Measurements from ENCODE around the gene CUEDC2. TPM values are rescaled to one million over a fixed set of nuclear protein-coding genes. Genes with fewer than 3 reads are reported as not detected.

The CUEDC2 gene
- total RNA-seq, 2 donors from 2014 or later, result 79.1 to 87.1 TPM

DNA sequence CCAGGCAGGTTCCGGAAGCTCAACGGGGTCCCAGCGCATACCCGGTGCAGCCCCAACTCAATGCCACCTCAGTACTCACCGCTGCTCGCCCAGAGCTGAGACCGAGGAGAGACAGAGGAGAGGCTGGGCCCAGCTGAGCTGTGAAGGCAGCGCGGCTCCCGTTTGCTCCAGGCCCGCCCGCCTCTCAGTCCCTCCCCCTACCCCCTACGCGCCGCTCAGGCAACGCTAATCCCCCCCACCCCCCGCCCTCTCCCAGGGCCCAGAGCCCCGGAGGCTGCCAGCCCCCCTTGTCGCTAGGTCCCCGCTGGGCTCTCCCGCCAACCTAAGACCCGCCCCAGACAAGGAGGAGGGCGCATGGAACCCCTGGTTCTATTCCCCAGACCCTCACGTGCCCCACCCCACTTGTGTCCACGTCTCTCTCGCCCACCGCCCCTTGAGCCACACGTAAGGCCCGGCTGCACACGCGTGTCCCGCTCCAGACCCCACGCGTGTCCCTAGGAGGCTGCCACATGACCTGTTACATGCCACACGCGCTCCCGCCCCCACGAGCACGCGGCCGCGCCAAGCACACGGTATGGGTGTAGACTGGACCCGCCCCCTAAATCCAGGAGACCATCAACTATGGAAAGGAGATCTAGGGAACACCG lies 13.6 kb downstream of the CUEDC2 start, which contains the start of gene PSD:
TSS of gene PSD (minus strand) at position 164 of the 647 bp plus-strand sequence. CDS start 1,747 bp downstream, outside the sequence.
- Histone ChIP-seq H3K4me1 (peaks cover 0 to 41% of the 10 kb centered on the region in 2 donors), H3K27me3 (peaks cover 0 to 8% of the 10 kb centered on the region in 2 donors), H3K9me3 (no peaks in the 10 kb centered on the region), H3K4me3 (peak within 1 kb of the TSS; percentile 71 to 94), H3K27ac (no peak within 1 kb of the TSS), H3K36me3 (no peaks in the 10 kb centered on the region)
- no peak for DNase-seq (ENCODE audit: low spot score)
- TF ChIP-seq, protein P1, sequence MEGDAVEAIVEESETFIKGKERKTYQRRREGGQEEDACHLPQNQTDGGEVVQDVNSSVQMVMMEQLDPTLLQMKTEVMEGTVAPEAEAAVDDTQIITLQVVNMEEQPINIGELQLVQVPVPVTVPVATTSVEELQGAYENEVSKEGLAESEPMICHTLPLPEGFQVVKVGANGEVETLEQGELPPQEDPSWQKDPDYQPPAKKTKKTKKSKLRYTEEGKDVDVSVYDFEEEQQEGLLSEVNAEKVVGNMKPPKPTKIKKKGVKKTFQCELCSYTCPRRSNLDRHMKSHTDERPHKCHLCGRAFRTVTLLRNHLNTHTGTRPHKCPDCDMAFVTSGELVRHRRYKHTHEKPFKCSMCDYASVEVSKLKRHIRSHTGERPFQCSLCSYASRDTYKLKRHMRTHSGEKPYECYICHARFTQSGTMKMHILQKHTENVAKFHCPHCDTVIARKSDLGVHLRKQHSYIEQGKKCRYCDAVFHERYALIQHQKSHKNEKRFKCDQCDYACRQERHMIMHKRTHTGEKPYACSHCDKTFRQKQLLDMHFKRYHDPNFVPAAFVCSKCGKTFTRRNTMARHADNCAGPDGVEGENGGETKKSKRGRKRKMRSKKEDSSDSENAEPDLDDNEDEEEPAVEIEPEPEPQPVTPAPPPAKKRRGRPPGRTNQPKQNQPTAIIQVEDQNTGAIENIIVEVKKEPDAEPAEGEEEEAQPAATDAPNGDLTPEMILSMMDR (IDR thresholded peaks at IDR 0.05), result no peak

DNA sequence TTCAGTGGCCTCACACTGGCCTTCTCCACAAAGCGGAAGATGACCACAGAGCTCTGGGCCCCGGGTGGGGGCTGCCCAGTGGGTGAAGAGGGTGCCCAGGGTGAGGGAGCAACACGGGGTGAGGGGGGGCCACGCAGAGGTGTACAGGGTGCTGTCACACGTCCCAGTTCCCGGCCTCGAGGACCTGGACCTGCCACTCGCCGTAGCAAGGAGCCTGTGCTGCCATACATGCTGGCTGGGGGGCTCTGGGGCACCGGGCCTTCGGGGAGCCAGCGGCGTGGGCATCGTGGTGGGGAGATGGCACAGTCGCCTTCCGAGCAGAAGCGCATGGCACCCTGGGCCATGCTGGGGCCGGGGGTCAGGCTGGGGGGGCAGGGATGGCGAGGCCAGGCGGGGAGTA lies 15.7 kb downstream of the CUEDC2 start:
- H3K27me3 ChIP-seq, result peaks cover 0 to 8% of the 10 kb centered on the region in 2 donors
- no peak overlapping the region for H3K4me3 ChIP-seq
- TF ChIP-seq, protein P1 (IDR thresholded peaks at IDR 0.05), result no peak
- H3K4me1 ChIP-seq, result peaks cover 0 to 21% of the 10 kb centered on the region in 2 donors
- no peaks in the 10 kb centered on the region for H3K36me3 ChIP-seq
- H3K27ac ChIP-seq, result no peak overlapping the region
- no peaks in the 10 kb centered on the region for H3K9me3 ChIP-seq
- DNase-seq (ENCODE audit: low spot score), result no peak

DNA sequence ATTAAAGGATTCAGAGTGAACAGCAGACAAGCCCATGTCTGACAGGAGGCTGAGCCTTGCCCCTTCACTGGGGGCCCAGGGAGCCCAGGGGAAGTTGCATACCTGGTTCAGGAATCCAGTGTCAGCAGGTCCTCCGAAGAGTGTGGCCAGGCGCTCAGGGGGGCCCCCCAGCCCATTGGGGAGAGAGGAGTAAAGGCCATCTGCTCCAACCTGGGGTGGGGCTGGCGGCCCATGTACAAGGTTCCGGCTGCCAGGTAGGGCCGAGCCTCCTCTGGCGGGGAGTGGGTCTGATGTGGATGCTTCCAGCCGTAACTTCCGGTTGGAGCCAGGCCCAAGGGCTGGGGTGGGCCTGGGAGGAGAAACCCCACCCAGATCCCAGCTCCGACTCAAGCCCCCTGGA lies 16.1 kb downstream of the CUEDC2 start:
- Histone ChIP-seq H3K27me3 (peaks cover 0 to 8% of the 10 kb centered on the region in 2 donors), H3K27ac (no peak overlapping the region), H3K4me3 (no peak overlapping the region), H3K9me3 (no peaks in the 10 kb centered on the region), H3K4me1 (peaks cover 0 to 19% of the 10 kb centered on the region in 2 donors), H3K36me3 (no peaks in the 10 kb centered on the region)
- no peak for DNase-seq (ENCODE audit: low spot score)
- TF ChIP-seq, protein P1 (IDR thresholded peaks at IDR 0.05), result no peak

DNA sequence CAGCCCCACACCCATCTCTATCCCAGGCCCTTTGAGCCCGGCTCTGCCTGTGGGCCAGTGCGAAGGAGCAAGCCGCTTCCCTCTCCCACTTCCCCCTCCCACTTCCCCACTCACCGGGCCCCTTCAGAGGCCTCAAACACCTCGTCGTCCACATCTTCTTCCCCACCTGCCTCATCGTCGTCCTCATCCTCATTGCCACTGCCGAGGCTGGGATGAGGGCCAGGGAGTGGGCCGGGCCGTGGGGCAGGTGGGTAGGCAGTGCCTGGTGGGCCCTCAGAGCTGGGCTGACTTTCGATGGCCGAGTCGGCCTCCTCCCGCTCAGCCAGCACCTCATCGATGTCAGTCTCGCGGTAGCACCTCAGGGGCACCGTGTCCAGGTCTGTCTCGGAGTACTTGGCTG lies 17.6 kb downstream of the CUEDC2 start:
- Histone ChIP-seq H3K4me1 (peaks cover 0 to 22% of the 10 kb centered on the region in 2 donors), H3K27me3 (peaks cover 0 to 13% of the 10 kb centered on the region in 2 donors), H3K36me3 (no peaks in the 10 kb centered on the region), H3K9me3 (no peaks in the 10 kb centered on the region), H3K27ac (no peak overlapping the region), H3K4me3 (no peak overlapping the region)
- DNase-seq (ENCODE audit: low spot score), result no peak
- TF ChIP-seq, protein P1 (IDR thresholded peaks at IDR 0.05), result no peak

GRCh38 chr10:102413806-102414561 lies 18.4 kb downstream of the CUEDC2 start:
- Histone ChIP-seq H3K27me3 (peaks cover 0 to 13% of the 10 kb centered on the region in 2 donors), H3K27ac (no peak overlapping the region), H3K4me3 (no peak overlapping the region), H3K36me3 (no peaks in the 10 kb centered on the region), H3K9me3 (no peaks in the 10 kb centered on the region), H3K4me1 (peaks cover 0 to 15% of the 10 kb centered on the region in 2 donors)
- TF ChIP-seq, protein P1 (IDR thresholded peaks at IDR 0.05), result no peak
- DNase-seq (ENCODE audit: low spot score), result no peak
